ENCODE measurements around the gene PRSS57. TPM values are rescaled to one million over a fixed set of nuclear protein-coding genes. Genes with fewer than 3 reads are reported as not detected.

The PRSS57 gene
- total RNA-seq, 1 donor from 2014 or later = not detected

- H3K27me3 ChIP-seq (ENCODE audit: control insufficient read depth in 3 of 3, insufficient read depth in 3 of 3, low read length in 3 of 3) = no peaks in the 10 kb centered on the region
- H3K9me3 ChIP-seq (ENCODE audit: control insufficient read depth in 3 of 3, low read length in 3 of 3) = no peaks in the 10 kb centered on the region
- H3K4me3 ChIP-seq (ENCODE audit: low read length in 3 of 3) = no peak overlapping the region
- H3K9ac ChIP-seq (ENCODE audit: low read depth in 1 of 3, low read length in 3 of 3) = no peak overlapping the region
- H3K36me3 ChIP-seq (ENCODE audit: control insufficient read depth in 3 of 3, insufficient read depth in 3 of 3, low read length in 3 of 3) = peaks cover 17 to 37% (median 20%) of the 10 kb centered on the region in 3 donors
- H3K27ac ChIP-seq (ENCODE audit: low read depth, low read length) = no peak overlapping the region
- peaks cover 0 to 14% (median 8%) of the 10 kb centered on the region in 3 donors for H3K4me1 ChIP-seq (ENCODE audit: control insufficient read depth in 3 of 3, insufficient read depth in 3 of 3, low read length in 3 of 3)
Measured at GRCh38 chr19:651991-652390, 43.3 kb downstream of the PRSS57 start.

DNA sequence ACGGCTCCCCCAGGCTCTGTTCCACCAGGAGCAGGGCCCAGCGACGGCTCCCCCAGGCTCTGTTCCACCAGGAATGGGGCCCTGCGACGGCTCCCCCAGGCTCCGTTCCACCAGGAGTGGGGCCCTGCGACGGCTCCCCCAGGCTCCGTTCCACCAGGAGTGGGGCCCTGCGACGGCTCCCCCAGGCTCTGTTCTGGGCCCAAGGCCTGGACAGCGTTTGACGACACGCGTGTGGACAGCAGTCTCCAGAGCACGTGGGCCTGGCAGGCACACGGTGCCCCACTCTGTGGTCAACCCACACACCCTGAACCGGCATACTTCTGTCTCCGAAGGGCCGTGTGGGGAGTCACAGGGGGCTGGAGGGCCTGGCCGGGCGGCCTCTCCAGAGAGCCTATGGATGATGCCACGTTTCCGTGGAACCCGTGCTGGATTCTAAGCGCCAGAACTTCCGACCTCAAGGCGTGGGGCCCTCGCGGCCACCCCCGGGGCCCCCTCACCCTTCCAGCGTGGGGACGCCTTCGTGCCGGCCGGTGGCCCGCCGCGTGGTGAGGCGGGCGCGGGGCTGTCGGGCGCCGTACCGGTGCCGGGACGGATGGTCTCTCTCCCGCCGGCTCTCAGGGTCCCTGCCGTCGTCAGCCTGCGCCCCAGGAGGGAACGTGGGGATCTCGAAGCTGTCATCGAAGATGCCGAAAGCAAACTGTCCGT, 44.0 kb downstream of the PRSS57 start:
- no peaks in the 10 kb centered on the region for H3K9me3 ChIP-seq (ENCODE audit: control insufficient read depth in 3 of 3, low read length in 3 of 3)
- H3K27ac ChIP-seq (ENCODE audit: low read depth, low read length) = no peak overlapping the region
- no peak overlapping the region for H3K4me3 ChIP-seq (ENCODE audit: low read length in 3 of 3)
- no peak overlapping the region for H3K9ac ChIP-seq (ENCODE audit: low read depth in 1 of 3, low read length in 3 of 3)
- peaks cover 0 to 10% (median 5%) of the 10 kb centered on the region in 3 donors for H3K4me1 ChIP-seq (ENCODE audit: control insufficient read depth in 3 of 3, insufficient read depth in 3 of 3, low read length in 3 of 3)
- peaks cover 22 to 39% (median 24%) of the 10 kb centered on the region in 3 donors for H3K36me3 ChIP-seq (ENCODE audit: control insufficient read depth in 3 of 3, insufficient read depth in 3 of 3, low read length in 3 of 3)
- no peaks in the 10 kb centered on the region for H3K27me3 ChIP-seq (ENCODE audit: control insufficient read depth in 3 of 3, insufficient read depth in 3 of 3, low read length in 3 of 3)

GRCh38 chr19:650121-650520, 45.1 kb downstream of the PRSS57 start:
- H3K4me3 ChIP-seq (ENCODE audit: low read length in 3 of 3) = no peak overlapping the region
- no peak overlapping the region for H3K27ac ChIP-seq (ENCODE audit: low read depth, low read length)
- peaks cover 0 to 2% (median under 1%) of the 10 kb centered on the region in 3 donors for H3K4me1 ChIP-seq (ENCODE audit: control insufficient read depth in 3 of 3, insufficient read depth in 3 of 3, low read length in 3 of 3)
- no peaks in the 10 kb centered on the region for H3K9me3 ChIP-seq (ENCODE audit: control insufficient read depth in 3 of 3, low read length in 3 of 3)
- H3K9ac ChIP-seq (ENCODE audit: low read depth in 1 of 3, low read length in 3 of 3) = no peak overlapping the region
- no peaks in the 10 kb centered on the region for H3K27me3 ChIP-seq (ENCODE audit: control insufficient read depth in 3 of 3, insufficient read depth in 3 of 3, low read length in 3 of 3)
- peaks cover 23 to 39% (median 25%) of the 10 kb centered on the region in 3 donors for H3K36me3 ChIP-seq (ENCODE audit: control insufficient read depth in 3 of 3, insufficient read depth in 3 of 3, low read length in 3 of 3)

GRCh38 chr19:648904-649801, 46.1 kb downstream of the PRSS57 start:
- Histone ChIP-seq H3K36me3 (ENCODE audit: control insufficient read depth in 3 of 3, insufficient read depth in 3 of 3, low read length in 3 of 3) (peaks cover 25 to 41% (median 25%) of the 10 kb centered on the region in 3 donors), H3K4me1 (ENCODE audit: control insufficient read depth in 3 of 3, insufficient read depth in 3 of 3, low read length in 3 of 3) (peaks cover 0 to 2% (median 0%) of the 10 kb centered on the region in 3 donors), H3K9me3 (ENCODE audit: control insufficient read depth in 3 of 3, low read length in 3 of 3) (no peaks in the 10 kb centered on the region), H3K27ac (ENCODE audit: low read depth, low read length) (no peak overlapping the region), H3K4me3 (ENCODE audit: low read length in 3 of 3) (no peak overlapping the region), H3K9ac (ENCODE audit: low read depth in 1 of 3, low read length in 3 of 3) (no peak overlapping the region), H3K27me3 (ENCODE audit: control insufficient read depth in 3 of 3, insufficient read depth in 3 of 3, low read length in 3 of 3) (no peaks in the 10 kb centered on the region)

DNA sequence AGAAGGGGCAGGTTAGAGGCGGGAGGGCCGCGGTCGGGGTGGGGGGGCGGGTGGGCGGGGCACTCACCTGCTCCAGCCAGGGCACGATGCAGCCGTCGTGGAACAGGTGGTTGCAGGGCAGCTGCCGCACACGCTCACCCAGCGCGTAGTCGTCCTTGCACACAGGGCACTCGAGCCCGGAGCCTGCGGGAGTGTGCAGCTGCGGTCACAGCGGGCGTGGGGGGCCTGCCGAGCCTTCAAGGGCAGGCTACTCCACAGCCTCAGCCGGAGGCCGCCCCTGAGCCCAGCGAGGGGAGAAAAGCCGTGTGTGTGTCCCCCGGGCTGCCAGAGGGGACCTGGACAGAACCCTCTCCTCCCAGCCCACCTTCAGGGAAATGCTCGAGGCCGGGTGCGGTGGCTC, 46.9 kb downstream of the PRSS57 start:
- H3K9ac ChIP-seq (ENCODE audit: low read depth in 1 of 3, low read length in 3 of 3) = no peak overlapping the region
- no peak overlapping the region for H3K27ac ChIP-seq (ENCODE audit: low read depth, low read length)
- peaks cover 21 to 35% (median 22%) of the 10 kb centered on the region in 3 donors for H3K36me3 ChIP-seq (ENCODE audit: control insufficient read depth in 3 of 3, insufficient read depth in 3 of 3, low read length in 3 of 3)
- H3K4me1 ChIP-seq (ENCODE audit: control insufficient read depth in 3 of 3, insufficient read depth in 3 of 3, low read length in 3 of 3) = peaks cover 0 to 2% (median 0%) of the 10 kb centered on the region in 3 donors
- H3K4me3 ChIP-seq (ENCODE audit: low read length in 3 of 3) = no peak overlapping the region
- no peaks in the 10 kb centered on the region for H3K9me3 ChIP-seq (ENCODE audit: control insufficient read depth in 3 of 3, low read length in 3 of 3)
- H3K27me3 ChIP-seq (ENCODE audit: control insufficient read depth in 3 of 3, insufficient read depth in 3 of 3, low read length in 3 of 3) = no peaks in the 10 kb centered on the region

DNA sequence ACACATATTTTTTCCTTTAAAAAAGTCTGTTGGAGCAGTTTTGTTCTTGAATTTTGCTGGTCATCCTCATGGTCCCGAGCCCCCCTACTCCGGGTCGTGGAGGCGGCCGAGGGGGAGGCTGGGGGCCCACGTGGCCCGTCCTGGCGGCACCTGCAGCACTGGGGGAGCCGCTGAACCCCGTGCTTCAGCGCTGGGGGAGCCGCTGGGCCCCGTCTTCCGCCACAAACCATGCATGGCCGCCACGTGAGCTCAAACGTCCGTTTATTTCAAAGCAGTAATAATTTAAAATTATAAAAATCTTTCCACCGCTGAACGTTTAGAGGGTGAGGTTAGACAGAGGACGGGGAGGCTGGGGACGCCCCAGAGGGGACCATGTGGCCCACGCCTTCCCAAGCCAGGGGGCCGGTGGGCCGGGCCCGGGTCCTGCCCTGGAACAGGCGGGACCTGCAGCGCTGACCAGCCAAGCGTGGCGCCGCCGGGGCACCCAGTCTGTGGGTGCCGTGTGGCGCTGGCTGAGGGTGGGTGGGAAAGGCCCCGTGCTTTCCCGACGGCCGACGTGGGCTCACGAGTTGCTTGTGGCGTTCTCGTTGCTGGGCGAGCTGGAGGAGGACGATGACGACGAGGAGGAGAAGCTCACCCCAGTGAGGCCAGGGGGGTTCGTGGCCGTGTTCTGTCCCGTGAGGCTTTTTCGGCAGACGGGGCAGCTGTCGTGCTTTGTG, 47.5 kb downstream of the PRSS57 start:
- Histone ChIP-seq H3K4me3 (ENCODE audit: low read length in 3 of 3) (no peak overlapping the region), H3K27ac (ENCODE audit: low read depth, low read length) (no peak overlapping the region), H3K27me3 (ENCODE audit: control insufficient read depth in 3 of 3, insufficient read depth in 3 of 3, low read length in 3 of 3) (no peaks in the 10 kb centered on the region), H3K9ac (ENCODE audit: low read depth in 1 of 3, low read length in 3 of 3) (no peak overlapping the region), H3K9me3 (ENCODE audit: control insufficient read depth in 3 of 3, low read length in 3 of 3) (no peaks in the 10 kb centered on the region), H3K4me1 (ENCODE audit: control insufficient read depth in 3 of 3, insufficient read depth in 3 of 3, low read length in 3 of 3) (no peaks in the 10 kb centered on the region), H3K36me3 (ENCODE audit: control insufficient read depth in 3 of 3, insufficient read depth in 3 of 3, low read length in 3 of 3) (peaks cover 21 to 35% (median 22%) of the 10 kb centered on the region in 3 donors)

GRCh38 chr19:646779-647565, 48.3 kb downstream of the PRSS57 start:
- H3K27ac ChIP-seq (ENCODE audit: low read depth, low read length) = no peak overlapping the region
- H3K4me3 ChIP-seq (ENCODE audit: low read length in 3 of 3) = no peak overlapping the region
- peaks cover 21 to 35% (median 22%) of the 10 kb centered on the region in 3 donors for H3K36me3 ChIP-seq (ENCODE audit: control insufficient read depth in 3 of 3, insufficient read depth in 3 of 3, low read length in 3 of 3)
- H3K27me3 ChIP-seq (ENCODE audit: control insufficient read depth in 3 of 3, insufficient read depth in 3 of 3, low read length in 3 of 3) = no peaks in the 10 kb centered on the region
- H3K9me3 ChIP-seq (ENCODE audit: control insufficient read depth in 3 of 3, low read length in 3 of 3) = no peaks in the 10 kb centered on the region
- no peak overlapping the region for H3K9ac ChIP-seq (ENCODE audit: low read depth in 1 of 3, low read length in 3 of 3)
- H3K4me1 ChIP-seq (ENCODE audit: control insufficient read depth in 3 of 3, insufficient read depth in 3 of 3, low read length in 3 of 3) = no peaks in the 10 kb centered on the region

- H3K27ac ChIP-seq (ENCODE audit: low read depth, low read length) = no peak overlapping the region
- no peak overlapping the region for H3K9ac ChIP-seq (ENCODE audit: low read depth in 1 of 3, low read length in 3 of 3)
- peaks cover 16 to 28% (median 17%) of the 10 kb centered on the region in 3 donors for H3K36me3 ChIP-seq (ENCODE audit: control insufficient read depth in 3 of 3, insufficient read depth in 3 of 3, low read length in 3 of 3)
- no peaks in the 10 kb centered on the region for H3K27me3 ChIP-seq (ENCODE audit: control insufficient read depth in 3 of 3, insufficient read depth in 3 of 3, low read length in 3 of 3)
- no peaks in the 10 kb centered on the region for H3K9me3 ChIP-seq (ENCODE audit: control insufficient read depth in 3 of 3, low read length in 3 of 3)
- H3K4me3 ChIP-seq (ENCODE audit: low read length in 3 of 3) = no peak overlapping the region
- H3K4me1 ChIP-seq (ENCODE audit: control insufficient read depth in 3 of 3, insufficient read depth in 3 of 3, low read length in 3 of 3) = no peaks in the 10 kb centered on the region
Measured at GRCh38 chr19:645912-646778, 49.1 kb downstream of the PRSS57 start.

Measured in skeletal muscle tissue (tissue), 4 donors.